Activated T-helper 2 cell treated with anti-CD3 and anti-CD28 coated beads, Interferon-gamma antibody, Interleukin-2, Interleukin-4, amounts not matched to agents 10 μg/mL and 5 μg/mL and 100 μg/mL, durations not matched to agents 14 hours and 24 hours and 36 hours (primary cell): ENCODE measurements around the gene C10orf67. TPM values are rescaled to one million over a fixed set of nuclear protein-coding genes. Genes with fewer than 3 reads are reported as not detected.

Source experiments
- total RNA-seq: library from RNA; stranded (reverse); gene quantifications from 2 replicates; pipeline ENCODE4 v1.2.3, GENCODE V29; 2022

C10orf67 gene
- total RNA-seq, 1 donor from 2014 or later: not detected

Other genes starting within 250 kb of the C10orf67 start
- 4.0 and 4.4 TPM in 2 replicates for gene MSRB2, start 249.2 kb downstream of the C10orf67 start, total RNA-seq
- not detected in 2 replicates for gene PTF1A, start 152.5 kb downstream of the C10orf67 start, total RNA-seq
- gene OTUD1, start 94.3 kb upstream of the C10orf67 start, total RNA-seq: 9.7 and 10.2 TPM in 2 replicates